Neural cell (in vitro differentiated cells): ENCODE results near the gene COL5A1. TPM values are rescaled to one million over a fixed set of nuclear protein-coding genes. Genes with fewer than 3 reads are reported as not detected.

Experiments used
- H2AFZ ChIP-seq: fragments of 200-600, 300-800 bp; sonication (generic), shearing (Covaris generic); 2 replicates; pipeline ENCODE4 v1.6.0; 2014; ENCODE audit warnings: low read depth, mild to moderate bottlenecking, antibody characterized with exemption, low read length, moderate library complexity
- H3F3A ChIP-seq: fragments of 200-600 bp; shearing (Covaris generic); 2 replicates; pipeline ENCODE4 v1.6.1; 2016; ENCODE audit warnings: mild to moderate bottlenecking, moderate library complexity, mixed read lengths, antibody characterized with exemption, low read length; ENCODE audit not compliant: insufficient read depth, poor library complexity, severe bottlenecking
- H3K27ac ChIP-seq: fragments of 200-600, 300-800 bp; sonication (generic), shearing (Covaris generic); 2 replicates; pipeline ENCODE4 v1.5.1; 2014; ENCODE audit warnings: mild to moderate bottlenecking, low read length, moderate library complexity
- H3K27me3 ChIP-seq: fragments of 300-800, 200-600 bp; sonication (generic), shearing (Covaris generic); 2 replicates; pipeline ENCODE4 v1.6.0; 2014; ENCODE audit warnings: mild to moderate bottlenecking, low read depth, low read length, moderate library complexity; ENCODE audit not compliant: insufficient read depth
- H3K36me3 ChIP-seq: fragments of 300-800, 200-600 bp; sonication (generic), shearing (Covaris generic); 2 replicates; pipeline ENCODE4 v1.5.1; 2014; ENCODE audit warnings: mild to moderate bottlenecking, antibody characterized with exemption, low read length, moderate library complexity; ENCODE audit not compliant: insufficient read depth
- H3K4me2 ChIP-seq: fragments of 300-800, 200-600 bp; sonication (generic), shearing (Covaris generic); 2 replicates; pipeline ENCODE4 v1.6.0; 2014; ENCODE audit warnings: mild to moderate bottlenecking, low read length
- H3K4me3 ChIP-seq: fragments of 300-800, 200-600 bp; sonication (generic), shearing (Covaris generic); 2 replicates; pipeline ENCODE4 v1.5.1; 2014; ENCODE audit warnings: mild to moderate bottlenecking, low read length, moderate library complexity
- H3K79me2 ChIP-seq: fragments of 200-600 bp; shearing (Covaris generic); replicated peaks from 2 replicates; pipeline ENCODE4 v1.6.0; 2014; ENCODE audit warnings: mild to moderate bottlenecking, low read length, moderate library complexity; ENCODE audit not compliant: insufficient read depth
- H3K9ac ChIP-seq: fragments of 300-800, 200-600 bp; sonication (generic), shearing (Covaris generic); 2 replicates; pipeline ENCODE4 v1.6.1; 2016; ENCODE audit warnings: mild to moderate bottlenecking, low read length, mixed read lengths
- H3K9me2 ChIP-seq: fragments of 200-600 bp; shearing (Covaris generic); 2 replicates; pipeline ENCODE4 v1.6.1; 2016; ENCODE audit warnings: mild to moderate bottlenecking, low read length, mixed read lengths; ENCODE audit not compliant: insufficient read depth
- H3K9me3 ChIP-seq: fragments of 200-600, 300-800 bp; sonication (generic), shearing (Covaris generic); 2 replicates; pipeline ENCODE4 v1.6.1; 2016; ENCODE audit warnings: mild to moderate bottlenecking, mixed run types, low read length, moderate library complexity, mixed read lengths
- H4K20me1 ChIP-seq: fragments of 200-600 bp; shearing (Covaris generic); 2 replicates; pipeline ENCODE4 v1.6.1; 2016; ENCODE audit warnings: mild to moderate bottlenecking, mixed run types; ENCODE audit not compliant: insufficient read depth
- EP300 ChIP-seq: fragments of 450-650 bp; conservative IDR thresholded peaks from 2 replicates; pipeline ENCODE4 v1.6.1; 2014; ENCODE audit warnings: antibody characterized with exemption, mild to moderate bottlenecking, moderate library complexity; ENCODE audit not compliant: poor library complexity, severe bottlenecking
- EZH2 ChIP-seq: fragments of 200-600, 300-800 bp; shearing (Covaris generic), sonication (generic); IDR thresholded peaks from 2 replicates; pipeline ENCODE4 v1.6.1; 2014; ENCODE audit warnings: antibody characterized with exemption, low read length, borderline replicate concordance, mild to moderate bottlenecking; ENCODE audit not compliant: insufficient read depth, poor library complexity, severe bottlenecking
- MXI1 ChIP-seq: fragments of 450-650 bp; conservative IDR thresholded peaks from 2 replicates; pipeline ENCODE4 v1.6.1; 2014; ENCODE audit warnings: antibody characterized with exemption, mild to moderate bottlenecking; ENCODE audit not compliant: poor library complexity, severe bottlenecking
- POLR2AphosphoS5 ChIP-seq: IDR thresholded peaks from 2 replicates; pipeline ENCODE4 v1.6.1; 2012
- RAD21 ChIP-seq: fragments of 450-650 bp; conservative IDR thresholded peaks from 2 replicates; pipeline ENCODE4 v1.6.1; 2014; ENCODE audit warnings: antibody characterized with exemption, mild to moderate bottlenecking, moderate library complexity
- SMC3 ChIP-seq: fragments of 450-650 bp; conservative IDR thresholded peaks from 2 replicates; pipeline ENCODE4 v1.6.1; 2014; ENCODE audit warnings: antibody characterized with exemption, mild to moderate bottlenecking, moderate library complexity; ENCODE audit not compliant: poor library complexity
- TAF1 ChIP-seq: IDR thresholded peaks from 2 replicates; pipeline ENCODE4 v1.6.1; 2012; ENCODE audit warnings: low read depth
- polyA plus RNA-seq: library from polyadenylated mRNA; depleted of rRNA; stranded (reverse); fragments of >200 nt; gene quantifications from 2 replicates; pipeline ENCODE4 v1.2.3, GENCODE V29; 2014
- TF ChIP-seq, protein P1 (sequence below): fragments of 450-650 bp; IDR thresholded peaks from 2 replicates; pipeline ENCODE4 v1.5.1; 2014; ENCODE audit warnings: antibody characterized with exemption, mild to moderate bottlenecking, moderate library complexity; ENCODE audit not compliant: poor library complexity, severe bottlenecking
- TF ChIP-seq, protein P2 (sequence below): IDR thresholded peaks from 2 replicates; pipeline ENCODE4 v1.6.1; 2012; ENCODE audit warnings: borderline replicate concordance

Gene COL5A1
- polyA plus RNA-seq, 1 donor from 2014 or later: not detected

DNA sequence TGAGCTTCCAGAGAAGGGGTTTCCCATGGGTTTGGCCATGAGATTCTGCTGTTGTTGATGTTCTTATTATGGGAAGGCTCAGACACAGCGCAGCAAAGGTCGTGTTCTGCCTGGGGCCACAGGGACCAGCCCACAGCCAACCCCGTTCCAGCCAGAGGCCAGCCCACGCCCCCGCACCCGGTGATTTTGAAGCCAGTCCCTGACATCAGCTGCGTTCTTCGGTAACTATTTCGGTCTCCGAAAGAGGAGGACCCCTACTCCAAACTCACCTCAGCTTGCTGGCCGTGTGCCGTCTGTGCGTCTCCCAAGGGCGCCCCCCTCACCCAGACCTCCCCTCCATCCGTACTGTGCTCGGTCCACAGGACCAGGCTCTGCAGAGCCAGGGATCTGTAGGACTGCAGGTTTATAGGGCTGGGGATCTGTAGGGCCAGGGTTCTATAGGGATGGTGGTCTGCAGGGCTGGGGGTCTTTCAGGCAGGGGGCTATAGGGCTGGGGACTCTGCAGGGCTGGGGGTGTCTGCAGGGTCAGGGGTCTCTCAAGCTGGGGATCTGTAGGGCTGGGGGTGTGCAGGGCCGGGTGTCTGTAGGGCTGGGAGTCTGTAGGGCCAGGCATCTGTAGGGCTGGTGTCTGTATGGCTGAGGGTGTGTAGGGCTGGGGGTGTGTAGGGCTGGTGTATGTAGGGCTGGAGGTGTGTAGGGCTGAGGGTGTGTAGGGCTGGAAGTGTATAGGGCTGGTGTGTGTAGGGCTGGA is 11.8 kb downstream of the COL5A1 start:
- no peak overlapping the region for H3K4me3 ChIP-seq
- H3K9me3 ChIP-seq: no peaks in the 10 kb centered on the region
- no peak overlapping the region for H2AFZ ChIP-seq
- no peaks in the 10 kb centered on the region for H3K27me3 ChIP-seq
- no peaks in the 10 kb centered on the region for H4K20me1 ChIP-seq
- H3K79me2 ChIP-seq: no peaks in the 10 kb centered on the region
- no peak overlapping the region for H3K27ac ChIP-seq
- H3K4me2 ChIP-seq: no peak overlapping the region
- no peaks in the 10 kb centered on the region for H3K9me2 ChIP-seq
- no peak overlapping the region for H3K9ac ChIP-seq
- TF ChIP-seq TAF1 (no peak), MXI1 (no peak), POLR2AphosphoS5 (no peak), RAD21 (no peak), EZH2 (no peak)
- TF ChIP-seq, protein P1, sequence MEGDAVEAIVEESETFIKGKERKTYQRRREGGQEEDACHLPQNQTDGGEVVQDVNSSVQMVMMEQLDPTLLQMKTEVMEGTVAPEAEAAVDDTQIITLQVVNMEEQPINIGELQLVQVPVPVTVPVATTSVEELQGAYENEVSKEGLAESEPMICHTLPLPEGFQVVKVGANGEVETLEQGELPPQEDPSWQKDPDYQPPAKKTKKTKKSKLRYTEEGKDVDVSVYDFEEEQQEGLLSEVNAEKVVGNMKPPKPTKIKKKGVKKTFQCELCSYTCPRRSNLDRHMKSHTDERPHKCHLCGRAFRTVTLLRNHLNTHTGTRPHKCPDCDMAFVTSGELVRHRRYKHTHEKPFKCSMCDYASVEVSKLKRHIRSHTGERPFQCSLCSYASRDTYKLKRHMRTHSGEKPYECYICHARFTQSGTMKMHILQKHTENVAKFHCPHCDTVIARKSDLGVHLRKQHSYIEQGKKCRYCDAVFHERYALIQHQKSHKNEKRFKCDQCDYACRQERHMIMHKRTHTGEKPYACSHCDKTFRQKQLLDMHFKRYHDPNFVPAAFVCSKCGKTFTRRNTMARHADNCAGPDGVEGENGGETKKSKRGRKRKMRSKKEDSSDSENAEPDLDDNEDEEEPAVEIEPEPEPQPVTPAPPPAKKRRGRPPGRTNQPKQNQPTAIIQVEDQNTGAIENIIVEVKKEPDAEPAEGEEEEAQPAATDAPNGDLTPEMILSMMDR: no peak
- H3F3A ChIP-seq: no peaks in the 10 kb centered on the region
- no peaks in the 10 kb centered on the region for H3K36me3 ChIP-seq

DNA sequence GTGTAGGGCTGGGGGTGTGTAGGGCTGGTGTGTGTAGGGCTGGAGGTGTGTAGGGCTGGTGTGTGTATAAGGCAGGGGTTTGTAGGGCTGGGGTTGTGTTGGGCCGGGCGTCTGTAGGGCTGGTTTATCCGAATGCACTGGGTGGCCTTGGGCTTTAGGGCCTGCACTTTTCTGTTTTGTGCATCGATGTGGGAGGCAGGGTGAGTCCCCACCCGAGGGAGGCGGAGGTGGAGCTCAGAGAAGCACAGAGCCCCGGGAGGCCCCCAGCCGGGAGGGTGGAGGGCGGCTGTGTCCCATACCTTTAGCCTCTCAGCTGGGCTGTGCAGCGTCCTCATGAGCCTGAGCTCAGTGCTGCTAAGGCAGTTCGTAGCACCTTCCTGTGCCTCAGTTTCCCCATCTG is 13.5 kb downstream of the COL5A1 start:
- Histone ChIP-seq H3K79me2 (no peaks in the 10 kb centered on the region), H4K20me1 (no peaks in the 10 kb centered on the region)
- no peak for TF ChIP-seq EZH2
- TF ChIP-seq, protein P1: no peak
- no peak for TF ChIP-seq POLR2AphosphoS5
- TF ChIP-seq, protein P2, sequence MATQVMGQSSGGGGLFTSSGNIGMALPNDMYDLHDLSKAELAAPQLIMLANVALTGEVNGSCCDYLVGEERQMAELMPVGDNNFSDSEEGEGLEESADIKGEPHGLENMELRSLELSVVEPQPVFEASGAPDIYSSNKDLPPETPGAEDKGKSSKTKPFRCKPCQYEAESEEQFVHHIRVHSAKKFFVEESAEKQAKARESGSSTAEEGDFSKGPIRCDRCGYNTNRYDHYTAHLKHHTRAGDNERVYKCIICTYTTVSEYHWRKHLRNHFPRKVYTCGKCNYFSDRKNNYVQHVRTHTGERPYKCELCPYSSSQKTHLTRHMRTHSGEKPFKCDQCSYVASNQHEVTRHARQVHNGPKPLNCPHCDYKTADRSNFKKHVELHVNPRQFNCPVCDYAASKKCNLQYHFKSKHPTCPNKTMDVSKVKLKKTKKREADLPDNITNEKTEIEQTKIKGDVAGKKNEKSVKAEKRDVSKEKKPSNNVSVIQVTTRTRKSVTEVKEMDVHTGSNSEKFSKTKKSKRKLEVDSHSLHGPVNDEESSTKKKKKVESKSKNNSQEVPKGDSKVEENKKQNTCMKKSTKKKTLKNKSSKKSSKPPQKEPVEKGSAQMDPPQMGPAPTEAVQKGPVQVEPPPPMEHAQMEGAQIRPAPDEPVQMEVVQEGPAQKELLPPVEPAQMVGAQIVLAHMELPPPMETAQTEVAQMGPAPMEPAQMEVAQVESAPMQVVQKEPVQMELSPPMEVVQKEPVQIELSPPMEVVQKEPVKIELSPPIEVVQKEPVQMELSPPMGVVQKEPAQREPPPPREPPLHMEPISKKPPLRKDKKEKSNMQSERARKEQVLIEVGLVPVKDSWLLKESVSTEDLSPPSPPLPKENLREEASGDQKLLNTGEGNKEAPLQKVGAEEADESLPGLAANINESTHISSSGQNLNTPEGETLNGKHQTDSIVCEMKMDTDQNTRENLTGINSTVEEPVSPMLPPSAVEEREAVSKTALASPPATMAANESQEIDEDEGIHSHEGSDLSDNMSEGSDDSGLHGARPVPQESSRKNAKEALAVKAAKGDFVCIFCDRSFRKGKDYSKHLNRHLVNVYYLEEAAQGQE: no peak
- no peak for TF ChIP-seq MXI1
- TF ChIP-seq TAF1: no peak
- no peak for TF ChIP-seq SMC3
- TF ChIP-seq EP300: no peak
- no peak for TF ChIP-seq RAD21

More for the DNA sequence above, 13.5 kb downstream of the COL5A1 start:
- Histone ChIP-seq H3K27ac (no peak overlapping the region), H3K9ac (no peak overlapping the region), H3K9me3 (no peaks in the 10 kb centered on the region), H3K9me2 (no peaks in the 10 kb centered on the region), H3K27me3 (no peaks in the 10 kb centered on the region), H3K4me2 (no peak overlapping the region), H3K4me3 (no peak overlapping the region), H3K36me3 (no peaks in the 10 kb centered on the region), H3F3A (no peaks in the 10 kb centered on the region), H2AFZ (no peak overlapping the region)
